PFSK-1 (cell line): Measurements from ENCODE around the gene E4F1.

ENCODE experiments used
- FOXP2 ChIP-seq: optimal IDR thresholded peaks from 2 replicates; pipeline ENCODE3; 2011; ENCODE audit warnings: borderline replicate concordance, control low read depth, inconsistent platforms; ENCODE audit not compliant: insufficient read depth; ENCODE audit errors: extremely low read length, extremely low read depth
- POLR2AphosphoS5 ChIP-seq: IDR thresholded peaks from 2 replicates; pipeline ENCODE4 v1.6.1; 2012; ENCODE audit warnings: low read depth, mild to moderate bottlenecking, control low read depth, low read length, moderate library complexity
- REST ChIP-seq, 2 experiments: IDR thresholded peaks; 2 replicates each; pipeline versions ENCODE4 v1.6.1 to v1.8.0; 2011 to 2012; ENCODE audit warnings: low read depth in 2 of 2, low read length in 2 of 2, control low read depth in 1 of 2, inconsistent platforms in 1 of 2, mild to moderate bottlenecking in 1 of 2, moderate library complexity in 1 of 2; ENCODE audit not compliant: insufficient read depth in 1 of 2
- SIN3A ChIP-seq: IDR thresholded peaks from 2 replicates; pipeline ENCODE4 v1.6.1; 2012; ENCODE audit warnings: mild to moderate bottlenecking, low read length, moderate library complexity, borderline replicate concordance; ENCODE audit not compliant: insufficient read depth
- TAF1 ChIP-seq: IDR thresholded peaks from 2 replicates; pipeline ENCODE4 v1.6.1; 2012; ENCODE audit warnings: low read length, control low read depth, borderline replicate concordance; ENCODE audit not compliant: insufficient read depth

Gene E4F1

DNA sequence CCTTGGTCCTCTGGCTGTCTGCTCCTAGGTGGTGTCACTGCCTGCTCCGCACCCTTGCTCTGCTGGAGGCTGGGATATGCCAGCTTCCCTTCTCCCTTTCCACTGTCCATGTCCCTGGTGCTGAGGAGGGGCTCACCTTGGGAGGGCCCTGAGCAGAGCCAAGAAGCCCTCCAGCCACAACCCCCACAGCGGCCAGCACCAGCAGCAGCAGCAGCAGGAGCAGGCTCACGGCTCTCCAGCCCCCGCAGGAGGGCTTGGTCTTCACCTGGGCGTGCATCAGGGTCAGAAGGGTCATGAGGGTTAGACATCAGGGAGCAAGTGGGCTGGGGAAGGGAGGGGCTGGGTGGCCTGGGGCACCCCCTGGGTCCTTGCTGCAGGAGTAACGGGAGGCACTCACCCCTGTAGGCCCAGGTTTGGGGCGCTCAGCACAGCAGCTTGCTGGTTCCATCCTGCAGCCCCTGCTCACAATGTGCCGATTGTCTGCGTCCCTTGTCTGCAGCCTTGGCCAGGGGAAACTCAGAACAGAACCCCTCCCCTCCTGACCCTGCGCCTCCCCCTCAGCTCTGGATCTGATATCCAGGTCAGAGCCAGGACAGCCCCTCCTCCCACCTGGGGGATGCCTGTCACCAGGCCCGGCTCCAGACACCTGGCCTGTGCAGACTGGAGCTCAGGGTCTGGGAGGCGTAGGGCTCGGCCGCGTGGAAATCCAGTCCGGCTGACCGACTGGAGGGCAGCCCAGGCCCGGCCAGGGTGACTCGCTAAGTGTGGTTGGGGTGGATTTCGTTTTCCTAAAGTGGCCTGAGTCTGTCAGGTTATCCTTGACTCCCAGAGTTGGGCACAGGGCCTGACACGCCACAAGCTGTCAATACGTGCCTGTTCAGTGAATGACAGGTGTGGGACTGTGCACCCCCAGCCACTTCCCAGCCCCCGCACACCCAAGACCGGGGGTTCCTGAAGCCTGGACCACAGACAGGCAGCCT lies 12.7 kb upstream of the E4F1 start, which contains the start of gene BRICD5:
Gene BRICD5, minus strand, starts transcription at position 478 of the 980 bp plus-strand sequence. Its CDS starts 30 bp downstream, at position 448.
- TF ChIP-seq POLR2AphosphoS5 = peak; percentile 38; the same call in 1 of the 2 replicates
- TF ChIP-seq FOXP2 = no peak

DNA sequence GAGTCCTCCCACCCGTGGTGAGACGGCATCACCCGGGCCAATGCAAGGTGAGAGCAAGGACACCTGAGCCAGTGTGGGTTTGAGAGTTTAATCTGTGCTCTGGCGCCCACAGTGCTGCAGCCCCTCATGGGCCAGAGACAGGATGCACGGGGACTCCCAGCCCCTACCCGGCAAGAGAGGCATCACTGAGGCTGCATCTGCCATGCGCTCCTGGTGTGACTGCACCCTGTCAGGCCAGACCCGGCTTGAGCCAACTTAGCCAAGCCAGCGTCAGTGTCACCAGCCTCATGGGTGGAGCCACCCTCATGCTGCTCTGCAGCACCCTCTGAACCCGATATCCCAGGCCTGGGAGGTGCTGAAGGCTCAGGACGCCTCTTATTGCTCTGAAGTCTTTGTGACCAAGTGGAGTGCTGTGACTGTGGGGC lies 11.5 kb upstream of the E4F1 start:
- TF ChIP-seq FOXP2 = no peak
- no peak for TF ChIP-seq SIN3A
- TF ChIP-seq POLR2AphosphoS5 = no peak
- TF ChIP-seq REST (IDR thresholded peaks at IDR 0.05; ENCODE audit: insufficient read depth in 1 of 2, low read depth in 2 of 2, low read length in 2 of 2) = no peak
- TF ChIP-seq TAF1 = no peak

GRCh38 chr16:2212362-2213324 lies 10.7 kb upstream of the E4F1 start:
- TF ChIP-seq SIN3A (0 out of 2 replicates have a peak, but pooled peaks have one; percentile 36), FOXP2 (no peak)

GRCh38 chr16:2213817-2214718 lies 9.3 kb upstream of the E4F1 start:
- TF ChIP-seq REST (IDR thresholded peaks at IDR 0.05; ENCODE audit: insufficient read depth in 1 of 2, low read depth in 2 of 2, low read length in 2 of 2) (no peak), POLR2AphosphoS5 (no peak), TAF1 (no peak), SIN3A (no peak), FOXP2 (no peak)

GRCh38 chr16:2214719-2214968 lies 8.7 kb upstream of the E4F1 start, which contains the start of gene PGP:
Gene PGP (minus strand): TSS chr16:2214840. CDS start chr16:2214777, 63 bp downstream.
- TF ChIP-seq SIN3A = no peak

DNA sequence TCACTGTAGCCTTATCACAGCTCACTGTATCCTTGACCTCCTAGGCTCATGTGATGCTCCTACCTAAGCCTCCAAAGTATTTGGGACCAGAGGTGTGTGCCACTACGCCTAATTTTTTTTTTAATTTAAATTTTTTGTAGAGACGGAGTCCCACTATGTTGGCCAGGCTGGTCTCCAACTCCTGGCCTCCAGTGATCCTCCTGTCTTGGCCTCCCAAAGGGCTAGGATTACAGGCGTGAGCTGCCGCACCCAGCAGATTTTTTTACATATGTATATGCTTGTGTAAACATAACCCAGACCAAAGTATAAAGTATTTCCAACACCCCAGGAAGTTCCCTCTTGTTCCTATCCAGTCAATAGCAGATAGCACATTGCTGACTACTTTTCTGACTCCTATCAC lies 7.1 kb upstream of the E4F1 start:
- TF ChIP-seq REST (IDR thresholded peaks at IDR 0.05; ENCODE audit: insufficient read depth in 1 of 2, low read depth in 2 of 2, low read length in 2 of 2) (no peak), POLR2AphosphoS5 (no peak), TAF1 (no peak), FOXP2 (no peak), SIN3A (no peak)
